HG03342 (cell line): ENCODE data around the gene DNMT1.
"Not testable (repeated sequence)": the region's sequence is repeated elsewhere in the genome, so short reads cannot be mapped to it uniquely, and the experiment has no call there.

ENCODE experiments used
- ATAC-seq: cut with Tn5 transposase; IDR thresholded peaks from one replicate; pipeline ENCODE4 v1.9.1; 2021; ENCODE audit warnings: mild to moderate bottlenecking, moderate library complexity; ENCODE audit not compliant: unreplicated experiment

The DNMT1 gene

DNA sequence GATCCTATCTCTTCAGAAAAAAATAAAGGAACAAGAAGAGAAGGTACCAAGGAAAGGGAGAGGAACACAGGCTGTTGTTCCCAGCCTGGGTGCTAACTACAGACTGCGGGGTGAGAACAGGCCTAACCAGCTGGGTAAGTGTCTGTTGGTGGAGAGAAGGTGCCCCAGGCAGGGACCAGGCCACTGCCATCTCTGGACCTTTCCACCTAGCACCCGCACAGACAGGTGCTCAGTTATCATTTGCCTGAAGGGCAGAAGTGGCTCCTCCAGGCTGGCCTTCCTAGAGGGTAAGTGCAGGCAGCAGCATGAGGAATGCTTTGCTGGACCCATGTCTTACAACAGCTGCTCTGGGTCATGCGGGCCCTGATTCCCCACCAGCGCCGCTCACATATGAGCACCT lies 10.1 kb downstream of the DNMT1 start:
- ATAC-seq: no peak

DNA sequence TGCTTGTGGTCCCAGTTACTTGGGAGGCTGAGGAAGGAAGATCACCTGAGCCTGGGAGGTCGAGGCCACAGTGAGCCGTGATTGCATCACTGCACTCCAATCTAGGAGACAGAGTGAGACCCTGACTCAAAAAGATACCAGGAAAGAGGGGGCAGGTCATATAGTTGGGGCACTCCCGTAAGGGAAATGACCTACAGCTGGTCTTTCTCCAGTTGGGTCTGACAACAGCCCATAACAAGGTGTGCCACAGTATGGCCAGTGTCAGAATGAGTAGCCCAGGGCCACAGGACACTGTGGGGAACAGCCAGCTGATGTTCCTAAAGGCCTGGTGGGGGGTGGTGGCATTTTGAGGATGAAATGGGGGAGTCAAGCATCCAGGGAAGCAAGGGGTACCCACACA lies 10.8 kb downstream of the DNMT1 start:
- ATAC-seq: no peak

DNA sequence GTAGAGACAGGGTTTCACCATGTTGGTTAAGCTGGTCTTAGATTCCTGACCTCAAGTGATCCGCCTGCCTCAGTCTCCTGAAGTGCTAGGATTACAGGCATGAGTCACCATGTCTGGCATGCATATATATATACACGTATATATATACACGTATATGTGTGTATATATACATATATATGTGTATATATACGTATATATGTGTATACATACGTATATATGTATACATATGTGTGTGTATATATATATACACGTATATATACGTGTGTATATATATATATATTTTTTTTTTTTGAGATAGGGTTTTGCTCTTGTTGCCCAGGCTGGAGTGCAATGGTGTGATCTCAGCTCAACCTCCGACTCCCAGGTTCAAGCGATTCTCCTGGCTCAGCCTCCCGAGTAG lies 11.9 kb downstream of the DNMT1 start:
- ATAC-seq: no peak

DNA sequence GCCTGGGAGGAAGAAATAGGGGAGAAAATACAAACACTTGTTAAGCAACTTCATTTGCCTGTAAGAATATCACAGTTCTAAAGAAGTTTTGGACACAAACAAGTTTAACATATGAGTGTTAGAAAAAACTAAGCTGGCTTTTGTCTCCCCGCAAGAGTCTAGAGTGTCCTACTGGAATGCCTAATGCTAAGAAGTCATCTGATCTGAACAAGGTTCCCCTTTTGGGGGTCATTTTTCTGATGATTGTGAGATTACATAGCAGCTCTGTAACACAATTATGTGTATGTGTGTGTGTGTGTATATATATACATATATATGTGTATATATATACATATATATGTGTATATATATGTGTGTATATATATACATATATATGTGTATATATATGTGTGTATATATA lies 12.7 kb downstream of the DNMT1 start:
- ATAC-seq: no peak

DNA sequence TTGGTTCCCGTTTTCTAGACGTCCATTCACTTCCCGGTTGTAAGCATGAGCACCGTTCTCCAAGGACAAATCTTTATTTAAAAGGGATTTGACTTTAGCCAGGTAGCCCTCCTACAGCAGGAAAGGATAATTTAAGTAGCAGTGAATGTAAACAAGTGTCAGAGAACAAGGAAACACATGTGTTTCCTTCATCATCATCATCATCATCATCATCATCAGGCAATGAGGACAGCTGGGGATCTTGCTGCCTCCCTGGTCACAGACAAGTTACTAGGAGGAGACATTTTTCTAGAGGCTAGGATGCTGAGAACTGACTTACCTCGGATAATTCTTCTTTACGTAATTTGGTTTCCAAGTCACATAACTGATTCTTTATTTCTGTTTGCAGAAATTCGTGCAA lies 14.3 kb downstream of the DNMT1 start:
- ATAC-seq: no peak

DNA sequence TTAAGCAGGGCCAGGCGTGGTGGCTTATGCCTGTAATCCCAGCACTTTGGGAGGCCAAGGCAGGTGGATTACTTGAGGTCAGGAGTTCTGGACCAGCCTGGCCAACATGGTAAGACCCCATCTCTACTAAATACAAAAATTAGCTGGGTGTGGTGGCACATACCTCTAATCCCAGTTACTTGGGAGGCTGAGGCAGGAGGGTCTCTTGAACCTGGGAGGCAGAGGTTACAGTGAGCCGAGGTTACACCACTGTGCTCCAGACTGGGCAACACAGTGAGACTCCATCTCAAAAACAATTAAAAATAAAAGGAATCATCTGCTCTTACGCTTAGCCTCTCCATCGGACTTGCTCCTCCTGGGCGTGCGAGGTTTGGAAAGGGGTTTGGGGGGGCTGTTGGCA lies 14.7 kb downstream of the DNMT1 start:
- ATAC-seq: not testable (repeated sequence)

DNA sequence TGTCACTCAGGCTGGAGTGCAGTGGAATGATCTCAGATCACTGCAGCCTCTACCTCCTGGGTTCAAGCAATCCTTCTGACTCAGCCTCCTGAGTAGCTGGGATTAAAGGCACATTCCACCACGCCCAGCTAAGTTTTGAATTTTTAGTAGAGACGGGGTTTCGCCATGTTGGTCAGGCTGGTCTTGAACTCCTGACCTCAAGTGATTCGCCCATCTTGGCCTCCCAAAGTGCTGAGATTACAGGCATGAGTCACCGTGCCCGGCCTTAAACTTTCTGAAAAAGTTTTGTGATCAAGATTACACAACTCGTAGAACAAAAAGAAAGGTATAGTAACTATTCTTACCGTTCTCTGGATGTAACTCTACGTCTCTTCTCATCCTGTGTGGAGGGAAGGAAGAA lies 21.2 kb downstream of the DNMT1 start:
- ATAC-seq: no peak

DNA sequence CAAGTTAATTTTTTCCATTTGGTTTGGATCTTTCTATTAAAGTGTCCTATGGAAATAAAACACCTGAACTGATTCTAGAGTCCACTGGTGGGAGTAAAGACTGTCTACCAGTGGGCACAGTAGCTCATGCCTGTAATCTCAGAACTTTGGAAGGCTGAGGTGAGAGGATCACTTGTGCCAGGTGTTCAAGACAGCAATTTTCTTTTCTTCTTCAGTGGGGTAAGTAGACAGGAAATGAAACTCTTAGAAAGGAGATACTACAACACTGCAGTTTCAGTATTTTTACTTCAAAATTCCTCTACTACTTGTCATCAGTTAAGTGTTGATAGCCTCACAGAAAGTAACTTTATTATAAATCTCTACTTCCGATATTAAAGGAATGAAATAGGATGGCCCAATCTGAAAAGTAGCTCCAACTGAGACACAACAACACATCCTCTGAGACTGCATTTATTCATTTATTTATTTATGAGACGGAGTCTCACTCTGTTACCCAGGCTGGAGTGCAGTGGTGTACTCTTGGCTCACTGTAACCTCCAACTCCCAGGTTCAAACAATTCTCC lies 26.3 kb downstream of the DNMT1 start:
- no peak for ATAC-seq

DNA sequence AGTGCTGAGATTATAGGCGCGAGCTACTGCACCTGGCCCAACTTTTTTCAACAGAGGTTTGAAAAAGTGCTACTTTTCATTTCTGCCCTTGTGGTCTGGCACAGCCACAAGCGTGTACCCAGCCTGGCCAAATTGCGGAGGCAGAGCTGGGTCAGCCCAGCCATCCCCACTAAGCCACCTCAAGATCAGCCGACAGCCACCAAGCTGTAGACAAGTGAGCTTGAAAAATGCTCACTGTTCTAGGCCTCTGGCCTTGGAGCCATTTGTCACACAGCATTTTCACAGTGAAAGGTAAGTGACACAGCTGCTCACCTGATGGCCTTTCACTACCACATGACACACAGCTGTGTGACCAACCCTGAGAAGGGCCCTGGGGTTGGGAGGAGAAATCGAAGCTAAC lies 27.3 kb downstream of the DNMT1 start:
- ATAC-seq: no peak

DNA sequence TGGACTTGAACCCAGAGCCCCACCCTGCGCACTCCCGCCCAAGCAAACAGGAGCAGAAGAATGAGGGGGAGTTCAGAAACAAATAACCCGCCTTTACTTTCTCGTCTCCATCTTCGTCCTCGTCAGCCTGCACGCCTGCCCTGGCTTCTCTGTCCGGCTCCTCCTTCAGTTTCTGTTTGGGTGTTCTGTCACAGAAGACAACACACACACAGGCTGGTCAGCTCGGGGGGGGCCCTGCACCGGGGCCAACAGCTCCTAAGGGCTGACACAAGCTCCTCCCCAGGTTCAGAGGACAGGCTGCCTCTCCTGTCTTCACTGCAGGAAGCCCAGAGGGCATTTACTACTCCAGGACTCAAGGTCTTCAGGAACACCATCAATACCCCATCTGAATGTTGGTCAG lies 28.3 kb downstream of the DNMT1 start:
- not testable (repeated sequence) for ATAC-seq

DNA sequence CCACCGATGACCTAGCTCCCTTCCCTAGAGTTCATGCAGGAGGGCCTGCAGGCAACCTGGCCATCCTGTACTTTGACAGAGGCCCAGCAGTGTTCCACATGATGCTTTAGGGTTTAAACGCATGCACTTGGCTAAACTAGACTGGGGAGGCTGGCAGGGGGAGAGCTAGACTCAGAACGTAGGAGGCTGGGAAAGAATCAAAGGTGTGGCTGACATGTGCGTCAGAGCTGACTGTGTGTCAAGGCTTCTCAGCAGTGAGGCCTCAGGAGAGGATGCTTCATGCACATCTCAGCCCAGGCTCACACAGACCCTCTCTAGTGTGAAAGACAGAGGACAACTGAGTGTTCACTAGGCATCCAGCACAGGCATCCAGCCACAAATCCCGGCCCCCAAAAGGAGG lies 28.7 kb downstream of the DNMT1 start:
- ATAC-seq: no peak

DNA sequence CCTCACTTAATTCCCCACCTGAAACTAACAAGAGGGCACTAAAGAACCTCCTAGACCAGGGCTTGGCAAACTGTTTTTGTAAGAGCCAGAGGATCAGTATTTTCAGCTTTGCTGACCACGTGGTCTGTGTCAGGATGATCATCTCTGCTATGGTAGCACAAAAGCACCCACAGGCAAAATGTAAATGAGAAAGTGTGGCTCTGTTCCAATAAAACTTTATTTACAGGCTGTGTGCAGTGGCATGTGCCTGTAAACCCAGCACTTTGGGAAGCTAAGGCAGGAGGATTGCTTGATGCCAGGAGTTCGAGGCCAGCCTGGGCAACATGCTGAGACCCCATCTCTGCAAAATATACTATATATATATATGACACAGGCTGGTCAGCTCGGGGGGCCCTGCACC lies 31.2 kb downstream of the DNMT1 start:
- ATAC-seq: no peak

DNA sequence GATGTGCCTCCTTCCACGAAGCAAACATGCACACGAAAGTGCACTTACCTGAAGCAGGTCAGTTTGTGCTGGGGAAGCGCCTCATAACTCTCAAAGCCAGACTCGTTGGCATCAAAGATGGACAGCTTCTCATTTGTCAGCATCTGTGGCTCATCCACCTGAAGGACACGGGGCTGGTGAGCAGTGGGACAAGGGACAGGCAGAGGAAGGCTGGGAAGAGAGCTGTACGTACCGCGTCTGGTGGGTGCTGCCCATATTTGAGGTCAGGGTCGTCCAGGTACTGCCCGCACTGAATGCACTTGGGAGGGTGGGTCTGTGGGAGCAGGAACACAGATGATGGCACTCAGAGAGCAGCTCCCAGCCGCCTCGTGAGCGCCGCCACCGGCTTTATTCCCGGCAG lies 35.1 kb downstream of the DNMT1 start:
- no peak for ATAC-seq

DNA sequence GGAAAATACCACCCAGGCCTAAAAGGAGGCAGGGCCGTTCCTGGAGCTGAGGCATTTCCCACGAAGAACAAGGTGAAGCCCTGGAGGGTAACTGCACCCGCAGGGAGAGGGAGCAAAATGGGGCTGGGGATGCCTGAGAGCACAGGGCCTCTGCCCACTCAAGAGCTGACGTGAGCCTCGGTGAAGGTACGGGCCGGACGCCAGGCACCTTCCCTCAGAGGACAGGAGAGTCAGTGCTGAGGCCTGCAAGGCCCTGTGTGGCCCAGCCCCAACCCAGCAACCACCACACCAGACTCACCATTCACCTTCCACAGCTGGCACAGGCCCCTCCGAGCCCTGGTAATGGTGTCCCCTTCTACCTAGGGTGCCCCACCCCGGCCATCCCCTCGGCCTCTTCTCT lies 36.3 kb downstream of the DNMT1 start:
- no peak for ATAC-seq

DNA sequence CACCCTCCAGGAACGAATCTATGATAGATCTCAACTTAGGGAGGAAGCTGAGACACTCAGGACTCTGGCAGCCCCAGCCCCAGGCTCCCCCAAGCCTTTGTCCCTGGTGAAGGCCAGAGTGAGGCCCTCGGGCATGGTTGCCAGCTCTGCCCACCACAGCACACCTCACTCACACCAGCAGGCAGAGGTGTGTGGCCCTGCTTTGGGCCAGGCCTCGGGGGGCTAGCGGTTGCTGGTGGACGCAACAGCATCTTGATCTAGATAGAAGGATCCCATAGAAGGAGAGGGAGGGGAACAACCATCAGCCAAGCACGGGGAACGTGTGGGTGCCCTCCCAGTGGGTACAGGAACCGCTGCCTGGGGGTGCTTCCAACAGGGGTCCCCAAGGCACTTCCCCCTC lies 36.7 kb downstream of the DNMT1 start:
- no peak for ATAC-seq

DNA sequence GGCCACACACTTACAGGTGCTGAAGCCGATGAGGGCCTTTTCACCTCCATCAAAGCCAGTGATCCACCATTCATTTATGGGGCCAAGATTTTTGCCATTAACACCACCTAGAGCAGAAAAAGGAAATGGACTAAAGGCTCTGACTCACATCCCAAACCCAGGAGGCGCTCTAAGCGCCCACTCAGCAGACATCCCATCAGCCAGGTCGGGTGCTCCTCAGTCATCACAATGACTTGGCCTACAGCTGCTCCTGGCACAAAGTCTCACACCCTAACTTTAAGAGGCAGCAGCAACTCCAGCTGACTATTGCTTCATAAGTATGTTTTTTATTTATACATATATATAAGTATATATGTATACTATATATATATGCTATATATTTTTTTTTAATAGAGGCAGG lies 38.9 kb downstream of the DNMT1 start:
- no peak for ATAC-seq

DNA sequence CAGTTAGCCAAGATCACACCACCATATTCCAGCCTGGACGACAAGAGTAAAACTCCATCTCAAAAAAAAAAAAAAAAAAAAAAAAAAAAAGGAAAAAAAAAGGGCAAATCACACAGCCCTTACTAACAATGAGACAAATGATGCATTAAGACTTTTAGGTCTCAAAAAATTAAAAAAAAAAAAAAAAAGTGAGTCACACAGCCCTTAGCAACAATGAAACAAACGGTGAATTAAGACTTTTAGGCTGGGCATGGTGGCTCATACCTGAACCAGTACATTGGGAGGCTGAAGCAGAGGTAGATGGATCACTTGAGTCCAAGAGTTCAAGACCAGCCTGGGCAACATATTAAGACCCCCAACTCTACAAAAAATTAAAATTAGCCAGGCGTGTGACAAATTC lies 42.7 kb downstream of the DNMT1 start:
- no peak for ATAC-seq

DNA sequence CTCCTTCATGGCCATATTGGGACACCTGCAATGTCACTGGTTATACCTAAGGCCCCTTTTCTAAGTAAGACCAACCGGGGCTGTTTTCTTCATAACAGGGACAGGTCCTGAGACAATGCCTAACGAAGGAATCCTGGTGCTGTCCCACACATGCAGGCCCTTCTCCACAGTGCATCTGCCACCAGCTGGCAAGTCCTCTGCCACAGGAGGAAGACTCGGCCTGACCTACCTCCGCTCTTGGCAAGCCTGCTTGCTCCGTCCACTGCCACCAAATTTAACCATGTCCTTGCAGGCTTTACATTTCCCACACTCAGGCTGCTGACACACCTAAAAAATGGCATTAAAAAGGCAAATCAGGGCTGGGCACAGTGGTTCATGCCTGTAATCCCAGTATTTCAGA lies 43.2 kb downstream of the DNMT1 start:
- ATAC-seq: no peak

DNA sequence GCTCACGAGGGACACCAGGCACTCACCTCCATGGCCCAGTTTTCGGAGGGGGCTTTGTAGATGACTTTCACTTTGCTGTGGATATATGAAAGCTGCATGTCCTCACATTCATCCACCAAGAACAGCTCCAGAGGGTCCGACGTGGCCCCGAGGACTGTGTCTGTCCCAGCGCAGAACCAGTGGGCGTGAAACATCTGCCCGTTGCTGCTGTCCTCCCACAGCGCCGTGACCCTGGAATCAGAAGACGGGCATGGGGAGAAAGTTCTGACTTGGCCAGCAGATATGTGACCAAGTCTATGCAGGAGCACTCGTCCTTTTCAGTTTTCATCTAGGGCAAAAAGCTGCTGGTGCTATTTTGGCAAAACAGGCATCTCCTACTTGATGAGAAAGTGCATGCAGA lies 45.3 kb downstream of the DNMT1 start:
- no peak for ATAC-seq

DNA sequence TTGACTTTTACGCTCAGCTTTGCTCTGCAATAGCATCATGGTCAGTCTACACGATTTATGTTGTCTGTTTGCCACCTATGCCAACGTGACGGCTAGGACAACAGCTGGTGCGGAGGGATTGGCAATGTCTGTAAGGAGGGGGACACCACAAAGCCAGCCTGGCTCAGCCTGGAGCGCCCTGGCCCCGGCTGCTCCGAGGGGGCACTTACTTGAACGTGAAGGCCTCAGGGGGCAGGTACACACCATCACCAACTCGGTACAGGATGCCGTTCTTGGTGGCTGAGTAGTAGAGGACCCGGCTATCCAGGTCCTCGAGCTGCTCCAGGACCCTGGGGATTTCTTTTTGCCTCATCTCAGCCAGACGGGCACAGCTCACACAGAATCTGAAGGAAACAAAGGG lies 48.6 kb downstream of the DNMT1 start:
- ATAC-seq: no peak

DNA sequence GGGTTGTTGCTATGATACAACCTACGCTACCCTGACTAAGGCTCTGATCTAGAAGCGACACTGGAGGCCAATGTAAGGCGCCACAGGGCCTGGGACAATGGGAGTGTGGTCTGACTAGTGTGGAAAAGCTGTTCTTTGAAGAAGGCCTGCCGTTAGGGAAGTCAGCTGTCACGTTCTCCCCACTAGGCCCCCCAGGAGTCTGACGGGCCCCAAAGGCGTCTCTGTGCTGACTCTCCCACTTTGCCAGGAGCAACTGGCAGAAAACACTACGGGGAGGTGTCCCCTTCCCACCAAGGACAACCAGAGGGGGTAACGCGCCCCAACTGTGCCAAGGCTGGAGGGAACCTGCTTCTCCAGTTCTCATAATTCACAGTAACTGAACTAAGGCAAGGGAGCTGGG lies 49.7 kb downstream of the DNMT1 start:
- ATAC-seq: no peak

DNA sequence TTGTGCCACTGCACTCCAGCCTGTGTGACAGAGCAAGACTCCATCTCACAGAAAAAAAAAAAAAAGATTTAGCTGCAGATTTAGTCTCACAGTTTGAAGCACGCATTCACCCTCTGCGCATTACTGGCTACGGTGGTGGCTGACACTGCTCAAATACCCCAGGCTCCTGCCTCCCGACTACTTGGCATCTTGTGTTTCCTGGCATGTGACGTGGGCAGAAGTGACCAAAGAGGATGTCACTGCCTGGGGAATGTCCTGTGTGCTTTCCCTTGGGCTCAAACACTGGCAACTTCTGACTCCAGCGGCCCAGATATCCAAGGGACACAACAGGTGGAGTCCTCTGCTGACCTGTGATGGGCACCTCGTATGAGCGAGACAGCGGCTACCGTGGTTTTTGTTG lies 50.4 kb downstream of the DNMT1 start:
- no peak for ATAC-seq

DNA sequence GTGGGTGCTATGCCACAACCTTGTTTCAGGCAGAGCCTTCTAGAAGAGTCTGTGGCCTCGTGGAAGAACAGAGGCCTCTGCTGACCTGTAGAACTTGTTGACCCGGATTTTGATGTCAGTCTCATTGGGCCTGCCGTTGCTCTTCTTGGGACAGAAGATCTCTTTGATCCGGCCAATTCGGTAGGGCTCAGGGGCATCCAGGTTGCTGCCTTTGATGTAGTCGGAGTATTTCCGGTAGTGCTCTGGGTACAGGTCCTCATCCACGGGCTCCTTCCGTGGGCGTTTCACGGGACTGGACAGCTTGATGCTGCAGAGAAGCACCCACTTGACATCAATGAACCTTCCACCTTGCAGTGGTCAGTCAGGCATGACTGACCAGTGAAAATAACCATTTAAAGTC lies 51.1 kb downstream of the DNMT1 start:
- no peak for ATAC-seq
